Medulla oblongata (tissue), 1 donor: ENCODE data around the gene TMEM150C.
"Not testable (repeated sequence)": the region's sequence is repeated elsewhere in the genome, so short reads cannot be mapped to it uniquely, and the experiment has no call there.

Source experiments
- DNase-seq: peaks from one replicate; pipeline ENCODE4 v3.0.0-alpha.2; 2015; ENCODE audit errors: extremely low spot score

Gene TMEM150C

DNA sequence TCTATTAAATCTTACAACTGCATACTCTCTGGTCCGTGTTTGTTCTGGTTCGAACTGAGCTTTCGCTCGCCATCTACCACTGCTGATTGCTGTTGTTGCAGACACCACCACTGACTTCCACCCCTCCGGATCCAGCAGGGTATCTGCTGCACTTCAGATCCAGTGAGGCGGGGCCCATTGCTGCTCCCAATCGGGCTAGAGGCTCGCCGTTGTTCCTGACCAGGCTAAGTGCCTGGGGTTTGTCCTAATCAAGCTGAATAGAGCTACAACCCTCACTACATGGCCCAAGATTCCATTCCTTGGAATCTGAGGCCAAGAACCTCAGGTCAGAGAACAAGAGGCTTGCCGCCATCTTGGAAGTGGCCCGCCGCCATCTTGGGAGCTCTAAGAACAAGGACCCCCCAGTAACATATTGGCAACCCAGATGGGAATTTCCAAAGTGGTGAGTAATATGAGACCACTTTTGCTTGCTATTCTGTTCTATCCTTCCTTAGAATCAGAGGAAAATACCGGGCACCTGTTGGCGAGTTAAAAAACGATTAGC, 88.1 kb downstream of the TMEM150C start:
- DNase-seq, result no peak

DNA sequence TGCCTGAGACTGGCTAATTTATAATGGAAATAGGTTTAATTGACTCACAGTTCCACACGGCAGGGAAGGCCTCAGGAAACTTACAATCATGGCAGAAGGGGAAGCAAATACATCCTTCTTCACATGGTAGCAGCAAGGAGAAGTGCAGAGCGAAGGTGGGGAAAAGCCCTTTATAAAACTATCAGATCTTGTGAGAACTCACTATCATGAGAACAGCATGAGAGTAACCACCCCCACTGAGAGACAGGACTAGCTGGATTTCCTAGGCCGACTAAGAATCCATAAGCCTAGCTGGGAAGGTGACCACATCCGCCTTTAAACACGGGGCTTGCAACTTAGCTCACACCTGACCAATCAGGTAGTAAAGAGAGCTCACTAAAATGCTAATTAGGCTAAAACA, 88.7 kb downstream of the TMEM150C start:
- not testable (repeated sequence) for DNase-seq

DNA sequence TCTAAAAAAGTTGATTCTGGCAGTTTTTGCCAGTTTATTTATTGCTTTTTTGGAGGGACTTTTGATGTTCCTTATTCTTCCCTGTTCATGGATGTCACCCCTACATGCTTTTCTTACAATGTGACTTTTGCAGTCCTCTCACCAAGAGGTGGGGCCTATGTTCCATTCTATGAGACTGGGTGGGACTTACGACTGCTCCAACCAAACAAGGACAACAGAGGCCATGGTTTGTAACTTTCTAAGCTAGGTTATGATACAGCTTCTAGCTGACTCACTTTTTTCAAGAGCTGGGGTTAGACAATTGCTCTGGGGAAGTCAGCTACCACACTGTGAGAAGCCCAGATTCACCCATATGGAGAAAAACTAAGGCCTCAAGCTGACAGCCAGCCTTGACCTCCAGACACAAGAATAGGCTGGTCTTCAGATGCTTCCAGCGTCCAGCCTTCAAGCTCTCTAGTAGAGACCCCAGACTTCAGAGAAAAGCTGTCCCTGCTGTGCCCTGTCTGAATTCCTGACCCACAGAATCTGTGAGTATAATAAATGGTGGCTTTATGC, 91.9 kb downstream of the TMEM150C start:
- DNase-seq, result peak; percentile 62

DNA sequence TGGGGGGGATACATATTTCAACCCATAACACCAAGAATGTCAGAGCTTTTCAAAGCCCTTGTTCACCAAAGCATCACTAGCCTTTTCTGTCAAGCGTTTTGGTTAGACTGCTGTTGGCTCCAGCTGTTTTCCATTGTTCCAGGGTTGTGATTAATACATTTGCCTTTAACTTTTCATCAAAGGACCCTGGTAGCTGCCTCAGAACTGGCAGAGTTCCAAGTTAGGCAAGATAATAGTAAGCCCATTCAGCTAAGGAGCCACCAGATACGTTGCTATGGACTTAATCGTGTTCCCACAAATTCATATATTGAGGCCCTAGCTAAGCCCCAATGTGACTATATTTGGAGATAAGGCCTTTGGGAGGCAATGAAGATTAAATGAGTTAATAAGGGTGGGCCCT, 94.3 kb downstream of the TMEM150C start:
- DNase-seq, result no peak

GRCh38 chr4:82463221-82463620, 98.6 kb downstream of the TMEM150C start:
- no peak for DNase-seq

DNA sequence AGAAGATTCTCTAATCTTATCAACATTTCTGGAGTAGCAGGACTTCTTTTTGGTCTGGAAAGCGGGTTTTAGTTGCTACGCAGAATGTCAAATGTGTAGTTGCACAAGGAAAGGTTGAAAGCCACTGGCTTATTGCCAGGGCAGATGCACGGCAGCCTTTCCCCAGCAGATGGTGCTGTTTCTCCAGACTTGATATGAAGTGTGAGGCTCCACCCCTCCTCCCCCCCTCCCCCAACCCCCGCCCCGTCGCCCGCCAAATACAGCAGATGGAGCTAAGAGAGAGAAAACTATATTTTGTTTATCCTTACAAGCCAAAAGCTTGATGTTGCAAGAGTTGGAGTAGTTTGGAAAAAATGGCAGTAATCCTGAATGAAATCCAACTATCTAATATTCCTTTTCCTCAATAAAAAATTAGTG, 99.4 kb downstream of the TMEM150C start:
- DNase-seq, result peak; percentile 95

- no peak for DNase-seq
Observed at GRCh38 chr4:82461710-82462109, 100.1 kb downstream of the TMEM150C start.

GRCh38 chr4:82458729-82459128, 103.1 kb downstream of the TMEM150C start:
- no peak for DNase-seq

DNA sequence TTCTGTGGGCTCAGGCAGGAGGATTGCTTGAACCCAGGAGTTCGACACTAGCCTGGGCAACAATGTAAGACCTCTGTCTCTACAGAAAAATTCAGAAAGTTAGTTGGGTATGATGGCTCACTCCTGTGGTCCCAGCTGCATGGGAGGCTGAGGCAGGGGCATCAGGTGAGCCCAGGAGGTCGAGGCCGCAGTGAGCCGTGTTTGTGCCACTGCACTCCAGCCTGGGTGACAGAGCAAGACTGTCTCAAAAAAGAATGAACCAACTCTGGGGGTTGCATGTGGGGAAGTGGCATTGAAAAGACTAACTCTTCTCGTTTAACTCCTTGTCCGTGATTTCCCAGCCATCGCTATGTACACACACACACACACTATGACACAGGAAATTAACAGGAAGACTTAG, 104.5 kb downstream of the TMEM150C start:
- no peak for DNase-seq

DNA sequence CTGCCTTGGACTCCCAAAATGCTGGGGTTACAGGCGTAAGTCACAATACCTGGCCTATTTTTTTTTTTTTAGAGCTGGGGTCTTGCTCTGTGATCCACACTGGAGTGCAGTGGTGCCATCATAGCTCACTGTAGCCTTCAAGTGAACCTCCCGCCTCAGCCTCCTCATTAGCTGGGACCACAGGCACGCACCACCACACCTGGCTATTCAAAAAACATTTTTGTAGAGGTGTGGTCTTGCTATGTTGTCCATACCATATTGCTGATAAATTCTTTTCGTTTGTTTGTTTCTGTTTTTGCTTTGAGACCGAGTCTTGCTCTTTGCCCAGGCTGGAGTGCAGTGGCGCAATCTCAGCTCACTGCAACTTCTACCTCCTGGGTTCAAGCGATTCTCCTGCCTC, 109.8 kb downstream of the TMEM150C start:
- no peak for DNase-seq

DNA sequence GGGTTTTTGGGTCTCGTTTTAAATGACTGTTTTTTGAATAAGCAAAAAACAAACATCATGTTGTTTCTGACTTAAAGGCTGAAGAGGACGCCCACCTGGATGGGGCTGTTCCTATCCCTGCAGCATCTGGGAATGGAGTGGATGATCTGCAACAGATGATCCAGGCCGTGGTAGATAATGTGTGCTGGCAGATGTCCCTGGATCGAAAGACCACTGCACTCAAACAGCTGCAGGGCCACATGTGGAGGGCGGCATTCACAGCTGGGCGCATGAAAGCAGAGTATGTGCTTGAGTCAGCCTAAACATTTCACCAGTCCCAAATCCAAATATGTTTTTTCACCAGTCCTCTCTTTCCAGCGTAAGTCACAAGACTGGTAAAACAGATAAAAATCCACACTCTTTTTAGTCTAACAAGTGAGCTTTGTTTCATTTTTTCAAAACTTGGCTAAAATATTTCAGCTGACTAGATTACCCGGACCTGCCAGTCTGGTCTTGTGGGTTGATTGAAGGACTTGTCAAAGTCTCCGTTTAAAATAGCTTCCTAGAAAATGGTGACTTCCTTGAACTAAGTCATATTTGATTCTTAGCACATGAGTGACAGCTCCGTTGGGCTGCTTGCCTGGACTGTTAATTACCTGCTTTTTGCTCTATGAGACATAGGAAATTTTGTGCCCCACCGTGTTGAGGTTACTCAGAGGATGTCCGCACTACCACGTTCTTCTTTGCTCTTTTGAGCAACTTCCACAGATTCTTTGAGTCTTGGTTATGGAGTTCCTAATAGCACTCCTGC, 110.6 kb downstream of the TMEM150C start:
- no peak for DNase-seq

DNA sequence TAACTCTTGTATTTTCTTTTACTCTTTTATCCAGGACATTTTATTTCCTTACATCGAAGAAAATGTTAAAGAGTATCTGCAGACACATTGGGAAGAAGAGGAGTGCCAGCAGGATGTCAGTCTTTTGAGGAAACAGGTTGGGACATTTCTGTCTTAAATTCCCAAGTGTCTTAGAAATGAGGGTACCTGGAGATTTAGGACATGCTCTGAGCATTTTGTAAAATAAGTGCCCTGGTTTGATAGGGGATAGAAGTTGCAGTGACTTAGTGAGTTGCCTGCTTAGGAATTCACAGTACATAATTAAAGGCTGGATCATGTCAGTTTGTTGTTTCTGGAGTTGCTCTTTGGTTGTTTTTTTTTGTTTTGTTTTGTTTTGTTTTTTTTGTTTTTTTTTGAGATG, 113.9 kb downstream of the TMEM150C start:
- no peak for DNase-seq

DNA sequence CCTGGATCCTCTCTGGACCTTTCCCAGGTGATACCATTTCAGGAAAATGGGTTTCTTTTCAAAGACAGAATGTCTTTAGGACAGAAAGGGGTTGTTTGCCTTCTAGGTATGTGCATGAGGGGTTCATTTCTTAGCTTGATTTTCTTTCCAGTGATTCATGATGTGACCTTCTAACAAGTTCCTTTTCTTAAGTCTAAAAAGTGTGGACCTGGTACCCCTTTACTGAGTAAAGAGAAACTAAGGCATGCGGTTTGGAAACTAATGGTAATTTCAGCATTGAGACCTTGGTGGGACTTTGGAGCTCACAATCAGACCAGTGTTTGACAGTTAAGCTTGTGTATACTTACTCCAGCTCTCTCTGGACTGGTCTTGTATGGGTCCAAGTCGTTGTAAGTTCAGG, 122.7 kb downstream of the TMEM150C start:
- DNase-seq, result no peak

DNA sequence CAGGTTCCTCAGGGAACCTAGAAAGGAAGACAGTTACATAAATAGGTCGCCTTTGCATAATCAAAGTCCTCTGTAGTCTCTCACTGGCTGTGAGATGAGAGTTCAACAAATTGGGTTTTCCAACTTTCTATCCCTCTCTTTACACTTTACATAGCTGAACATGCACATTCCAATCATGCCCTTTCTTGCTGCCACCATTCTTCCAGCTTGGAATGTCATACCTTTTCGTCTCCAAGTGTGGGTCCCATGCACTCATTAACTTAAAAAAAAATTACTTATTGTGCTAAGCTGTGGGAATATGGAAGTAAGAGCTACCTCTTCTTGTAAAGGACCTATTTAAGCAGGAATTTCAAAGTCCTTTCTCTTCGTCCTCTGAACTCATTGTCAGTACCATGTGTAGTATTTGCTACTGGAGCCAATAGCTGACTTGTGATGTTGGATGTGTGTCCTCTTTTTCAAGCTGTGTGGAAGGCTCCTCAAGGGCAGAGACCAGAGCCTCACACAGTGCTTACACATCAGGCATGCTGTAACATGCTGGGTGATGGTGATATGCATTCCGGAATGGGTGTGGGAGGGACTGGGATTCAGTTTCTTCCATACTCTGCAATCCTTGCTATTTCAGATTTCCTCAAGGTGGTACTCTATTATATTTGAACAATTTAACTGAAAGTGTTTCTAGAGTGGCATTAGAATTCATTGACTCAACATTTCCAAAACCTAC, 124.3 kb downstream of the TMEM150C start:
- DNase-seq, result no peak

- DNase-seq, result no peak
Observed at GRCh38 chr4:82436780-82437179, 125.0 kb downstream of the TMEM150C start.

- DNase-seq, result no peak
Observed at GRCh38 chr4:82436130-82436529, 125.7 kb downstream of the TMEM150C start.

- no peak for DNase-seq
Observed at GRCh38 chr4:82434949-82435348, 126.8 kb downstream of the TMEM150C start.

DNA sequence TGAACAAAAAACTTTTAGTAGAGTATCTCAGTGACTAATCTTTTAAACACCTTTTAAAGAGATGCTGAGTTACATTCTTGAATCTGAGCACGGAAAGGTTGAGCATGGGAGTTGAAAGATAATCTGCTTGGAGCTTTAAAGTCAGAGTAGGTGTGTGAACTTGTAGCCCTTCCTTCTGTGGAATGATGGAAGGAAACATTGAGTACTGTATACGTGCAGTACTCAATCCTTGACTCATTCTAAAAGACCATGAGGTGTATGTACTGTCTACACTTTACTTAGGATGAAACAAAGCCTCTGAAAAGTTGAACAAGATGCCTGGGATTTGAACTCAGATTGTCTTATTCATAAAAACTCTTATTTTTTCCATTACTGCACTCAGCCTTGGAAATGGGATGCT, 128.0 kb downstream of the TMEM150C start:
- DNase-seq, result no peak
